Measurements from ENCODE around the gene LMTK2. TPM values are rescaled to one million over a fixed set of nuclear protein-coding genes. Genes with fewer than 3 reads are reported as not detected.

LMTK2 gene
- total RNA-seq, 1 experiment from 2014 or later: 37.1 TPM

DNA sequence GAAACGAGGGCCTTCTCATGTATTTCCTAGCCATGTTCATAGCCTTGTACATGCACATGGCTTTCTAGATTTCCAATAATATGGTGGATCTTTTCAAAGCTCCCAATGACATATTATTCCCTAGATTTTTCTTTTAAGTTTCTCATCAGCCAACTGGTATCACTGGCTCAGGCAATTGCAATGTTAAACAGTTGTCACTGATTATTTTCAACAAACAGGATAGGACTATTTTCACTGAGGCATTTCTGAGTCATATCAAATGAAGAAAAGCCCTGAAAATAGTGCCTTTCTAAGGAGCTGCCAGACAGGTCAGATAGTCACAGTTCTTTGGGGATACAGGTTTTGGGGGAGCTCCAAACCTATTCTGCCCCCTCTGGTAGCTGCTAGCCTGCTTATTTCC lies 4.5 kb upstream of the LMTK2 start:
- Histone ChIP-seq H3K4me1 (replicated peaks; ENCODE audit: insufficient read depth) (peaks cover 9% of the 10 kb centered on the region; the same call in 1 of the 2 replicates), H3K27me3 (ENCODE audit: insufficient read depth, low read depth) (no peaks in the 10 kb centered on the region), H3K9me2 (ENCODE audit: insufficient read depth) (no peaks in the 10 kb centered on the region), H3K27ac (no peak overlapping the region), H3K79me2 (ENCODE audit: low read depth) (peaks cover 4% of the 10 kb centered on the region), H3K36me3 (ENCODE audit: low read depth) (no peaks in the 10 kb centered on the region), H3K4me3 (no peak overlapping the region), H3K4me2 (no peak overlapping the region), H3F3A (ENCODE audit: insufficient read depth, low read depth) (peaks cover 8% of the 10 kb centered on the region), H4K20me1 (ENCODE audit: insufficient read depth) (no peaks in the 10 kb centered on the region), H2AFZ (no peak overlapping the region), H3K9me3 (ENCODE audit: insufficient read depth, low read depth) (peaks cover 24% of the 10 kb centered on the region)
- BruUV-seq (replicated peaks): no TSS peak
- DNase-seq: no peak
- TF ChIP-seq CTCF (conservative IDR thresholded peaks at IDR 0.05) (no peak), EZH2 (IDR thresholded peaks at IDR 0.05; ENCODE audit: low read depth) (no peak)
- CTCF ChIA-PET: no interaction called here
- intact Hi-C loops (cut with micrococcal nuclease; ENCODE audit: unreplicated experiment): no loop called here
- POLR2A ChIA-PET (ENCODE audit: unreplicated experiment): no interaction called here

GRCh38 chr7:98105942-98106544 lies 619 bp upstream of the LMTK2 start:
- no peak overlapping the region; the same call in 1 of the 2 replicates for H3K4me3 ChIP-seq

DNA sequence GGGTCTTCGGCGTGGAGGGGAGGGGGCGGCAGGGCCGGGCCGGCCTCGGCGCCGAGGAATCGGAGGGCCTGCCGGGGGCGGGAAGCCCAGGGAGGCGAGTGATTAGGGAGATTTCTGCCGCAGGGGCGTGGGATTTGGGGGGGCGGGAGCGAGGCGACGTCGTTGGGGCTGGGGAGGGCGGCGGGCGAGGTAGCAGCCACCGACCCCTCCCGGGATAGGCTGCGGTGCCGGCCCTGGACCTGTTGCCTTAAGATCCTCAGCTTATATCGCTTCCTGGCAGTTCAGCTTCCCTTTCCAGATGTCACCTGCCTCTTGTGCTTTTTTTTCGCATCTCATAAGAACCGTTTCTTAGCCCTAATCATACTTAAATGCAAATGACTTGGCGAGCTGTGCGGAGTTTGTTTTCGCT lies 655 bp downstream of the LMTK2 start:
- ChIA-PET POLR2A (ENCODE audit: unreplicated experiment) (interaction anchor here (0.6 kb wide), 1 partner anchor 50 kb away, joined by 3 read pairs; no protein-coding TSS in a partner anchor), CTCF (interaction anchor here (0.5 kb wide), 1 partner anchor 291 kb away, joined by 3 read pairs; no protein-coding TSS in a partner anchor)
- H3K79me2 ChIP-seq (ENCODE audit: low read depth): peaks cover 56% of the 10 kb centered on the region
- peaks cover 11% of the 10 kb centered on the region for H3F3A ChIP-seq (ENCODE audit: insufficient read depth, low read depth)
- H2AFZ ChIP-seq: peak overlapping the region; percentile 95
- peaks cover 6% of the 10 kb centered on the region for H4K20me1 ChIP-seq (ENCODE audit: insufficient read depth)
- intact Hi-C loops (cut with micrococcal nuclease; ENCODE audit: unreplicated experiment): loop anchor here (2.0 to 5.0 kb wide), 2 partner anchors 25 to 55 kb away; no protein-coding TSS in a partner anchor
- H3K9me2 ChIP-seq (ENCODE audit: insufficient read depth): 0 out of 2 replicates have a peak, but pooled peaks cover 5% of the 10 kb centered on the region
- BruUV-seq (replicated peaks): no TSS peak
- H3K9me3 ChIP-seq (ENCODE audit: insufficient read depth, low read depth): peaks cover under 1% of the 10 kb centered on the region; the same call in 1 of the 2 replicates
- no peak for DNase-seq
- no peak for TF ChIP-seq EZH2 (IDR thresholded peaks at IDR 0.05; ENCODE audit: low read depth)
- TF ChIP-seq CTCF (conservative IDR thresholded peaks at IDR 0.05): no peak
- H3K27ac ChIP-seq: peak overlapping the region; percentile 54
- H3K4me1 ChIP-seq (replicated peaks; ENCODE audit: insufficient read depth): peaks cover 40% of the 10 kb centered on the region
- H3K36me3 ChIP-seq (ENCODE audit: low read depth): no peaks in the 10 kb centered on the region; the same call in 1 of the 2 replicates
- H3K4me2 ChIP-seq: peak overlapping the region; percentile 83
- H3K4me3 ChIP-seq: peak overlapping the region; percentile 76
- H3K27me3 ChIP-seq (ENCODE audit: insufficient read depth, low read depth): no peaks in the 10 kb centered on the region

More at GRCh38 chr7:98105942-98106544, 619 bp upstream of the LMTK2 start:
- POLR2A ChIA-PET (ENCODE audit: unreplicated experiment): interaction anchor here (0.6 kb wide), 1 partner anchor 277 kb away, joined by 26 read pairs; no protein-coding TSS in a partner anchor
- peaks cover 37% of the 10 kb centered on the region for H3K4me1 ChIP-seq (replicated peaks; ENCODE audit: insufficient read depth)
- intact Hi-C loops (cut with micrococcal nuclease; ENCODE audit: unreplicated experiment): loop anchor here (1.0 to 5.0 kb wide), 5 partner anchors 20 to 85 kb away; no protein-coding TSS in a partner anchor
- CTCF ChIA-PET: interaction anchor here (0.6 to 1.5 kb wide), 8 partner anchors 13 to 806 kb away, joined by 3 to 24 read pairs (median 4); no protein-coding TSS in a partner anchor
- 0 out of 2 replicates have a peak, but pooled peaks cover 5% of the 10 kb centered on the region for H3K9me2 ChIP-seq (ENCODE audit: insufficient read depth)
- peaks cover 7% of the 10 kb centered on the region; the same call in 1 of the 2 replicates for H3K9me3 ChIP-seq (ENCODE audit: insufficient read depth, low read depth)
- TF ChIP-seq EZH2 (IDR thresholded peaks at IDR 0.05; ENCODE audit: low read depth): no peak
- no peak for TF ChIP-seq CTCF (conservative IDR thresholded peaks at IDR 0.05)
- peak in 1 of 2 experiments; percentile 86 for DNase-seq
- H3K27ac ChIP-seq: peak overlapping the region; percentile 54
- H3F3A ChIP-seq (ENCODE audit: insufficient read depth, low read depth): peaks cover 11% of the 10 kb centered on the region
- H3K4me2 ChIP-seq: peak overlapping the region; percentile 83
- no peak overlapping the region for H2AFZ ChIP-seq
- H3K79me2 ChIP-seq (ENCODE audit: low read depth): peaks cover 43% of the 10 kb centered on the region
- H3K27me3 ChIP-seq (ENCODE audit: insufficient read depth, low read depth): no peaks in the 10 kb centered on the region
- H4K20me1 ChIP-seq (ENCODE audit: insufficient read depth): peaks cover 6% of the 10 kb centered on the region
- TSS peak; percentile 46 for BruUV-seq (replicated peaks)
- H3K36me3 ChIP-seq (ENCODE audit: low read depth): no peaks in the 10 kb centered on the region; the same call in 1 of the 2 replicates

All from PC-9 (cell line).